Stimulated activated CD4-positive, alpha-beta T cell treated with anti-CD3 and anti-CD28 coated beads, Interleukin-2, amount 100 ng/mL, for 24 hours (primary cell): Measurements from ENCODE around the gene CALML6.
"Not testable (repeated sequence)": the region's sequence is repeated elsewhere in the genome, so short reads cannot be mapped to it uniquely, and the experiment has no call there.

ENCODE experiments used
- DNase-seq, 2 donors: peaks; one replicate each; pipeline ENCODE4 v3.0.0-alpha.2; 2020

Gene CALML6

DNA sequence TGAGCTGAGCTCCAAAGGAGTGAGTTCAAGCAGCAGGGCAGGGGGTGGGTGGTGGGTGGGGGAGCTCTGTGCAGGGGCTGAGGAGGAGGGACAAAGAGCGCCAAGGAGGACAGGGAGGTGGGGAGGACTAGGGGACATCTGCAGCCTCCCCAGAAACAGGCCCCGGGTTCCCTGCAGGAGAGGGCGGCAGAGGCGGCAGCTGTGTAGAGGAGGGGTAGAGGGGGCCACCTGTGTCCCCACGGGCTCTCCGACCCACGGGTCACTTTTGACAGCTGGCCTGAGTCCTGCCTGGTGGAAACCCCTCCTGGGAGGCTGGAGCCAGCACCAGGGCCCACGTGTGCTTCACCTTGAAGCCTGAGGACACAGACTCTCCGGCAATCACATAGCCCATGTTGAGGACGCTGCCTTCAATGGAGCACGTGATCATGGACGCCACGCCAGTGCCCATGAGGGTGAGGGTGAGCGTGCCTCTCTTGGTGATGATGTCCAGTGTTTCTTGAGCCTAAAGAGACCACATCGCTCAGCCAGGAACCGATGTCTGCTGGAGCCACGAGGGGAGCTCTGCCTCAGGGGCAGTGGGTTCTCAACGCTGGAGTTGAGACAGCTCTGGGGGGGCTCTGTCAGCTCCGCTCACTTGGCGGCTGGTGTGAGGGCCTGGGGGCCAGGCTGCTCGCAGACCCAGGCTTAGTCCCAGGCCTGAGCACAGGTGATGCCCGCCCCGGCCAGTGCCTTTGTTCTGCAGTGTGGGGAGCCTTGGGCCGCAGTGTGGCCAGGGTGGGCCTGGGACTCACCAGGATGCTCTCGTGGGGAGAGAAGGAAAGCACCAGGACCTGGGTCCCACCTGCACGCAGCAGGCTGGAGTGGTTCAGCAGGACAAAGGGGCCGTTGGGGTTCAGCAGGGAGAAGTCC lies 10.6 kb downstream of the CALML6 start:
- no peak for DNase-seq

DNA sequence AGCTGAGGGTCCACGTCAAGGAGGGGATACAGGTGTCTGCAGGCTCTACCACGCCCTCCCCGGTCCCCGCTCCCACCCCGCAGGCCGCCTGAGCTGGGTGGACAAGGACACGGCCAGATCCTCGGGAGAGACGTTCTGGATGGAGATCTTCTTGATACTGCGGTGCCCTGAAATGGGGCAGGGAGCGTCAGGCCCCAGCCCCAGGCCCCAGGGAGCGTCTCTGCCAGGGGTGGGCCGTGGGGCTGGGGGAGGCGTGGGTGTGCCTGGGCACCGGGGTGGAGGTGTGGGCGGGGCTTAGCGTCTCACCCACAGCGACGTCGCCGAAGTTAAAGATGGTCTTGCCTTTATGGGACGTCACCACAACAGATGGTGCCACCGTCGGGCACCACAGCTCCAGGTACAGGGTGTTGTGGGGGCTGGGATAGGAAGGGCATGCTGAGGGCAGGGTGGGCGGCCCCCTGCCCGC lies 11.3 kb downstream of the CALML6 start:
- no peak for DNase-seq

DNA sequence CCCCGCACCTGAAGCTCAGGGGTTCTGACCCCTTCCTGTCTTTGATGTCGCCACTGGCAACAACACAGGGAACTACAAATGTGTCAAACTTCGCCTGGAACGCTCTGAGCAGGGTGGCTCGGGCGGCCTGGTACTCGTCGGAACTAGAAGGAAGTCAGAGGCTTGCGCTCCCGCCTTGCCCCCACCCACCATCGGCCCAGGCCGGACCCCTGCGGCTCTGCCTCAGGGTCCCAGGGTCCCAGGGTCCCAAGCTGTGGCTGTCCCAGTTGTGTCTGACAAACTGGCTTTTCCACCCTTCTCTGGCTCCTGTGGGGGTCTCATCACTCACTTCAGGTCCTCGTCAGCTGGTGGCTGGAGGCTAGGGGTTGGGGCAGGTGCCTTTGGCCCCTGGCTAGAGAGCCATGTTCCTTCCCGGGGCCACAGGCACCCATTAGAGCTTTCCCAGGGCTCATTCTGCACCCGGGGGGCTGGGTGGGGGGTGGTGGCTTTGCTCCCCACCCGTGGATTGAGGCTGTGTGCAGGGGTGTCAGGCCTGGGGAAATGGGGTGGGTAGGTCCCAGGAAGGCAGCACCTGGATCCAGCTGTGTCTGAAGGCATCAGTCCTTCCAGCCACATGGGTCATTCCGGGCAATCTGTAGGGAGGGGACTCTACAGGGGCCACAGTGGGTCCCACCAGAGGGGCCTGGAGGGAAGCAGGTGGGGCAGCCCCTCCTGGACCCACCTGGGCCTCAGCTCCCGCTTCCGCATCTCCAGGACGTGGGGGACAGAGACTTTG lies 12.0 kb downstream of the CALML6 start:
- DNase-seq, result no peak

DNA sequence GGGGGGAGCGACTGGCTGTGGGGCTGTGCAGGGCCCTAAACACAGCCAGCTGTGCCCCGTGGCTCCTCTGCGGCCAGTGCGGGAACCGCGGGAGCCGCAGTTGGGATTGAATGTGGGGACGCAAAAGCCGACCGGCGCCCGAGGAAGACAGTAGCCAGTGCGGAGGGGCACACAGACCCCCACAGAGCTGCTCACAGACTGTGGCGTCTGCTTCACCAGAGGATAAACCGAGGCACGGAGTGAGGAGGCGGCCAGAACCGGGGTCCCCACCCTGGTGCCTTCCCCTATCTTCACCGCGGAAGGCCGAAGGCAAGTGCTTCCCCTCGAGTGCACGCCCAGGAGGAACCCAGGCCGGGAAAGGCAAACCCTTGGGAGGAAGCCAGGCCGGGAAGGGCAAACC lies 12.7 kb downstream of the CALML6 start:
- DNase-seq, result no peak

DNA sequence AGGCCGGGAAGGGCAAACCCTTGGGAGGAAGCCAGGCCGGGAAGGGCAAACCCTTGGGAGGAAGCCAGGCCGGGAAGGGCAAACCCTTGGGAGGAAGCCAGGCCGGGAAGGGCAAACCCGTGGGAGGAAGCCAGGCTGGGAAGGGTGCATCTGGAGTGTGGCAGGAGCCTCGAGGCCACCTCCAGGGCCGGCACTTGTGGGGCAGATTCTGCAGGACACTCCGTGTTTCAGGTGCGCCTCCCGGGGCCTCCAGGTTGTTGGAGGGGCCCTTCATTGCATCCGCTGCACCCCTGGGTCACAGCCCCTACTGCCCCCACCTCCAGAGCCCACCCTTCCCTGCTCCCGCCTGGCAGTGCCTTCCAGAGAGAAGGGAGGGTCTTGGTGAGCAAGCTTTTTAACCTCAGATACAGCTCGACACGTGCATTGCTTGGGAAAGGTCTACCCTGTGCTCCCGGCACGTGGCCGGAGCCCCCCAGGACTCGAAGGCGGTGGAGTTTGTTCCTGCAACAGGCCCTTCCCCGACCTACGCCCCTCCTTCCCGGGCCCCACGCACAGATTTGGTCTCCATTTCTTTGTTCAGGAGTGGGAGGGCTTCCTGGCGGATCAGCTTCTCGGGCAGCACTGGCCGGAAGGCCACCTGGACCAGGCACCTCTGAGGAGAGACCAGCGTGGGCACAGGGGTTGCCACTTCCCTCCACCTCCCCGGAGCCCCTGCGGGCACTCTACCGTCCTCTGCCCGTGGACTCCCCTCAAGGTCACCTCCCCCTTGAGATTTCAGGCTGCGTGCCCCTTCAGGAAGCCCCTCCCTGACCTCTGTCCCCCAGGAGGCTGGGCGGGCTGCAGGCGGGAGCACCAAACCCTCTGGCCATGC lies 13.4 kb downstream of the CALML6 start:
- no peak for DNase-seq

DNA sequence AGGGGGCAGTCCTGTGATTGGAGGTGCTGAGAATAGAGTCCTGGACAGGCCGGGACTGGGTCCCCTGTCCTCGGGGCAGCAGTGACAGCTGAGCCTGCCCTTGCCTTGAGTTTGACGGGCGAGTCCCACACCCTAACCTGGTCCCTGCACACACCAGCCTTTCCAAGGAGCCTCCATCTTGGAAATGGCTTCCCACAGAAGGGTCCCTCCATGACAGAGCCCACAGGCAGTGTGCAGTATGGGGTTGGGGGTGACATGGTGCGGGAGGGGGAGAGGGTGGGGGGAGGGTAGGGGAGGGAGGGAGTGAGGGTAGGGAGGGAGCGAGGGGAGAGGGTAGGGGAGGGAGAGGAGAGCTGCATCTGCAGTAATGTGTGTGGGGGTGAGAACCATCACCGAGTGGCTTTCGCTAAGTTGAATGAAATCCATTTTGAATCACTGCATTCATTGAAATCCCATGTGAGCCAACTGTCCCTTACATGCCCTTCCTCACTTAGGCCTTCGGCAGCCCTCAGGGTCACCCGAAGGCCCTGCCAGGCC lies 14.1 kb downstream of the CALML6 start:
- no peak for DNase-seq

DNA sequence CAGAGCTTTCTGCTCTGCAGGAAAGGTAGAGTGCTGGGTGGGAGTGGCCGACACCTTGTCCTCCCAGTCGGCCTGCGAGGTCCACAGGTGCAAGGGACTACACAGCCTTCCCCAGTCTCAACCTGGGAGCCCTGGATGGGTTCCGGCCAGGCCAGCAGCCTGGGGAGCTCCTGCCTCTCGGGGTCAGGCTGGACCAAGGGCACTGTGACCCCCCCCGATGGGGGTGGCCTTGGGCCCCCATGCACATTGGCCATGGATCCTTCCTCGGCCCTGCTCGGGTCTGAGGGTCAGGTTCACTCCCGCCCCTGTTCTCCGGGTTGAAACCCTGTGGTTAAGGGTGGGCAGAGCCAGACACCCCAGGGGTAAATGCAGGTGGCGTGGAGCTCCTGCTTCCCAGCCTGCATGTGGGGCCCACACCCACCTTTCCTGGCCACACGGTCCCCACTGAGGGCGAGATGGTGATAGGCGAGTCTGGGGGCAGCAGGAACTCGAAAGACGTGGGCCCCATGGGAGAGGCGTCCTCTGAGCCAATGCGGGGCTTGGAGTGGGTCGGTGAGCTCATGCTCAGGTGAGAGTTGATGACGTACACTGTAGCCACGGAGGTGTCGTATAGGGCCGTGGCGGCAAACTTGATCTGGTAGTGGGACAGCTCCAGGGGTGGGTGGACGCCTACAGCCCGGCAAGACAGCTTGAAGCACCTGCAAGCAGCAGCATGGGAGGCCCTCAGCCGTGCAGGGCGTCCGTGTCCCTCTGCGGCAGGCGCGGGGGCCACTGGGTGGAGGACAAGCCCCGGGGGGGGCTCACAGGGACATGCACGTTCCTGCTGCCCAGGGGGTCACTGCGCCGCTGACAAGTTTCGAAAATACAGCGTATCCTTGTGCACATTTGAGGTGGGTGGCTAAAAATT lies 14.8 kb downstream of the CALML6 start:
- DNase-seq, result no peak

DNA sequence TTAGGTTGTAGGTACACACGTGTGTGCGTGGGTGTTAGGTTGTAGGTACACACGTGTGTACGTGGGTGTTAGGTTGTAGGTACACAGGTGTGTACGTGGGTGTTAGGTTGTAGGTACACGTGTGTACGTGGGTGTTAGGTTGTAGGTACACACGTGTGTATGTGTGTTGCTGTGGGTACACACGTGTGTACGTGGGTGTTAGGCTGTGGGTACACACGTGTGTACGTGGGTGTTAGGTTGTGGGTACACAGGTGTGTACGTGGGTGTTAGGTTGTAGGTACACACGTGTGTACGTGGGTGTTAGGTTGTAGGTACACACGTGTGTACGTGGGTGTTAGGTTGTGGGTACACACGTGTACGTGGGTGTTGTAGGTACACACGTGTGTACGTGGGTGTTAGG lies 19.8 kb downstream of the CALML6 start:
- DNase-seq, result not testable (repeated sequence)

DNA sequence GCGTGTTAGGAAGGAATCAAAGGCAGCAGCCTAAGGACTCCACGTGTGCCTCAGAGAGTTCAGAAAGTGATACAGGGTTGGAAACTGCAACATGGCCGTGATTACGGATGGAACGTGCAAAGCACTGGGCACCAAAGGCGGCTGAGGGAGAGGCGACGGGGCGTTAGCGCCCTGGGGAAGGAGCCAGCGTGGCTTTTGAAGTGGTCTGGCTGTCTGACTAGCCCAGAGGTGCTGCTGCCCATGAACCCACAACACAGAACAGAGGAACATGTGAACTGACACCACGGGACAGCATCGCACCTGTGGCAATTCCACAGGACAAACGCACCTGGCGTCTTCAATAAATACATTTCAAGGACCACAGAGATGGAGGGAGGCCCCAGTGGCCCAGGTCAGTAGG lies 22.0 kb downstream of the CALML6 start:
- DNase-seq, result no peak

DNA sequence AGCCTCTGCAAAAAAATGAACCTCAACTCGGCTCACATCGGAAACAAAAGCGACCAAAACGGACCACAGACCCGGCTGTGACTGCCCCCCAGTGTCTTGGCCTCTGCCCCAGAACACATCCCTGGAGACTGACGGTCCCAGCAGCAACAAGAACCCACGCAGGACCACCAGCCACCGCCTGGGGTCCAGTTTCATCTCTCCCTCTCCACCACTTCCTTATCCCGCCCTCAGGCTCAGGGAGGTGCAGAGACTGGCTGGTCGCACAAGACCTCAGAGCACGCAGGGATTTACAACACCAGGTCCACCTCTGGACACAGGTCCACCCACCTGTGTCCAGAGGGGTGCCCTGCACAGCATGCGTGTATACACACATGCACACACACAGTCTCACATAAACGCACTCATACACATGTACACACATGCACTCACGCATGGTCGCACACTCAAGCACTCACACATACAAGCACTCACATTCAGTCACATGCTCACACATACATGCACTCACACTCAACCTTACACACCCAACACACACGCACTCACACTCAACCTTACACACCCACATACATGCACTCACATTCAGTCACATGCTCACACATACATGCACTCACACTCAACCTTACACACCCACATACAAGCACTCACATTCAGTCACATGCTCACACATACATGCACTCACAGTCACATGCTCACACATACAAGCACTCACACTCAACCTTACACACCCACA lies 22.7 kb downstream of the CALML6 start:
- no peak for DNase-seq

DNA sequence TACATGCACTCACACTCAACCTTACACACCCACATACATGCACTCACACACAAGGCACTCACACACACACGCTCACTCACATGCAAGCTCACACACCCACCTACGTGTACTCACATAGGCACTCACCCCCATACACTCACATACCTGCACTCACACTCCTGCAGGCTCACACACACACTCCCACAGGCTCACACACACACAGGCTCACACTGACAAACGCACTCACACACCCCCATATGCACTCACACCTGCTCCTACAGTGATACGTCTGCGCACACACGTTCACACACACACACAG lies 23.2 kb downstream of the CALML6 start:
- DNase-seq, result no peak

DNA sequence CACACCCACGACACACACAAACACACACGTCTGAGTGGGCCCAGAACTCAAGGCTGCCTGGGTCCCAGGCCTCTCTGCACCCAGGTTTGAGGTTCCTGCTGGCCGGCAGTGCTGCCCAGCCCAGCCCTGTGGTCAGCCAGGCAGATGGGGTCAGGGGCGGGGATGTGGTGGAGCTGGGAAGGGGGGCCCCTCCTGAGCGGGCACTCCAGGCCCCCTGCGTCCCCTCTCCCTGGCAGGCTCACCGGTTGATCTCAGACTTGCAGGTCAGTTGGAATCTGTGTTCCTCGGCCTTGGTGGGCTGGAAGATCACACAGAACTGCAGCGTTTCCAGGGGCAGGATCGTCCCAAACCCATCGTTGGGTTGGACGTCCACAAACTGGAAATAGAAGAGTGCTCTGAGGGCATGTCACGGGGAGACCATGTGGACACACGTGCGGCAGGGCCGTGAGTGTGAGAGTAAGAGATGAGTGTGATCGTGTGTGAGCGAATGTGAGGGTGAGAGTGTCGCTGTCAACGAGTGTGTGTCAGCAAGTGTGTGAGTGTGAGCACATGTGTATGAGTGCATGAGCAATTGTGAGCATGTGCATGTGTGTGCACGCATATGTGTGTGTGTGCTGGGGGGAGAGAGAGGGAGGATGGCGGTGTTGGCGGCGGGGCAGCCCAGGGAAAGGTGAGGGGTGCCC lies 23.7 kb downstream of the CALML6 start:
- DNase-seq, result no peak

DNA sequence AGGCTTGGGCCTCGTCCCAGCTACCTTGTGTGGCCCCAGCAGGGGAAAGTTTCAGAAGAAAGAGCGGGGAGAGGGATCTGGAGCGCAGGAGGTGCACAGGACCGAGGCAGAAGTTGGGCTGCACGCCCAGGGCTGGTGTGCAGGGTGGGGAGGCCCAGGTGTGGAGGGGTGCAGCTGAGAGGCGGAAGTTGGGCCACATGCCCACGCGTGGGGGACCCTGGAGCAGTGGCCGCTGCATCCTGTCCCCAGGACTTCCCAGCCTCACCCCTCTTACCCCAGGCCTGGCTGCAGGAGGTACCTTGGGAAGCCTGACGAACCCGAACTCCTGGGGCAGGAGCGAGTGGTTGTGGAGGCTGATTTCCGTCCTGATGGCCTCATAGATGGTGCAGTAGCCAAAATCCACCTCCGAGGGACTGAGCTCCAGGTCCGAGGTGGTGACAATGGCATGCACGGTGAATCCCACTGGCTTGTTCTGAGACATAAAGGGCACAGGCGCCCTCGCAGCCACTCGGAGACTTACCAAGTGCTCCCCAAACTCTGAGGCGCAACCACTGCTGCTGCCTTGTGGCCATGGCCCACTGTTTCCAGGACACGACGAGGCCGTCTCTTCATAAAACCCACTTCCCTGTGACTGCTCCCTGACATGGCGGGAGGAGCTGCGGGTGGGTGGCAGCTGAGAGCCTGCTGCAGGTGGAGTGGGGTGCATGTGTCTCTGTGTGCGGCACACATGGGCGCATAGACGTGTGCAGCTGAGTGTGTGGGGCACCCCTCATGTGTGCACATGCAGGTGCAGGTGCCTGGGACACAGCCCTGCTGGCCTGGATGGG lies 24.4 kb downstream of the CALML6 start:
- DNase-seq, result no peak

DNA sequence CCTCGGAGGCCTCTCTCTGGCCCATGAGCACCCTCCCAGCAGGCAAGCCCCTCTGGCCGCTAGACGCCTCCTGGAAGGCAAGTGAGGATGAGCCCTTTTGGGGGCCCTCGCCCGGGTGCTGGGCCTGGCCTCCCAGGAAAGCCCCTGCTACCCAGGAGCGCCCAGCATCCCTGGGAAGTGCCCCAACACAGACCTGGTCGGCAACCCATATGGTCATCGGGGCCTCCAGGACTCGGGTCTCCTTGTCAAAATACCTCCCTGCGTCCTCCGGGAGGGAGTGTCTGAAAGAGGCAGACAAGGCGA lies 25.0 kb downstream of the CALML6 start:
- no peak for DNase-seq

DNA sequence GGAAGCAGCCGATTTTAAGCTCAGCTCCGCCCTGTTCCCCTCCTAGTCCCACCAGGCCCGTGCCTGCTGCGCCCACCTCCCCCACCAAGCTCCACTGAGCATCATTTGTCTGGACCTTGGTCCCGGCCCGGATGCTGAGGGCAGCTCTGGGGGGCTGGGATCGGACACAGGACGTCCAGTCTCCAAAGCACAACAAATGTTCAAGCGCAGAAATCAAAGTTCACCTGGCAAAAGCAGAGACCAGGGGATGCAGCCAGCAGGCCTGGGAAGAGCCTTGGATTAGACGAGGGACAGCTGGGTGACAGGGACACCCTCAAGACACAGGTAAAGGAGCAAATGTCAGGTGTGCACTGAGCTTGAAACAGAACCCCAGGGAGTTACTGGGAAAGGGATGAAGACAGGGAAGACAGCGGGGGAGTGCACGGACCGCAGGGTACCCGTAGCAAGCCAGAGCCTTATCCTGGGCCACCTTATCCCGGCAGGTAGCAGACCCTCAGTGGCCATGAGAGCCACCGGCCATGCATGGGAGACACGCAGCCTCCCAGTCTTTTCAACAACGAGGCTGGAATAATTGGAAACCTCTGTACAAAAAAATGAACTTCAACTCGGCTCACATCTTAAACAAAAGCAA lies 26.3 kb downstream of the CALML6 start:
- no peak for DNase-seq

DNA sequence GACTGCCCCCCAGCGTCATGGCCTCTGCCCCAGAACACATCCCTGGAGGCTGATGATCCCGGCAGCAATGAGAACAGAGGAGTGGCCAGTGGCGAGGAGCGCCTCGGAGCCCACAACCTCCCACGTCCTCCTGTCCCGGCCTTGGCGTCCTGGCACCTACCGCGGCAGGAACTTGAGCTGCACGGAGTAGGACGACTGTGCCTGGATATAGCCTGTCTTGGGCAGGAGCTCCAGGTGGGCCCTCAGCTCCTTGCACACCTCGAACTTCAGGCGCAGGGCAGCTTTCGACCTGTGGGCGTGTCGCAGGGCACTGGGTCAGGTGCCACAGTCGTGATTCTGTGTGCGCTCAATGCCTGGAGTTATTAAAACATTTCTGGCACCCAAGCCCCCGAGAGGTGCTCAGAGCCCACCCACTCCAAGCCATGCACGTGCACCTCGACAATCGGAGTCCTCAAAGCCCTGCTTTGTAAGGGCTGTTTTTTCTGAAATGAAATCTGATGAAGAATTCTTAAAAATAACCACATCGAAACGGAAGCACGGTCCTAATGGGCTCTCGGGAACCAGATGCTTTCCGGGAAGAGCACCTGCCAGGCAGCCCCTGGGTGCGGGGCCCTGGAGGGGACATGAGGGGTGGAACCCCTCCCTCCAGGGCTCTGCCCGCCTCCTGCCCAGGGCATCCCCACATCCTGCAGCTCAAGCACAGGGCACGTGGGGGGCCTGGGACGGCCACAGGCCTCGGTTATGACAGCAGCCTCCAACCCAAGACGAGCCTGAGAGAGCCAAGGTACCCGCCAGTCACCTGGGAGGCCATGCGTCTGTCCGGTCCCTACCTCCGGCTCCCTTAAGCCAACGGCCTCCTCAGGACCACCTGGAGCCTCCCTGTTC lies 27.1 kb downstream of the CALML6 start:
- no peak for DNase-seq

DNA sequence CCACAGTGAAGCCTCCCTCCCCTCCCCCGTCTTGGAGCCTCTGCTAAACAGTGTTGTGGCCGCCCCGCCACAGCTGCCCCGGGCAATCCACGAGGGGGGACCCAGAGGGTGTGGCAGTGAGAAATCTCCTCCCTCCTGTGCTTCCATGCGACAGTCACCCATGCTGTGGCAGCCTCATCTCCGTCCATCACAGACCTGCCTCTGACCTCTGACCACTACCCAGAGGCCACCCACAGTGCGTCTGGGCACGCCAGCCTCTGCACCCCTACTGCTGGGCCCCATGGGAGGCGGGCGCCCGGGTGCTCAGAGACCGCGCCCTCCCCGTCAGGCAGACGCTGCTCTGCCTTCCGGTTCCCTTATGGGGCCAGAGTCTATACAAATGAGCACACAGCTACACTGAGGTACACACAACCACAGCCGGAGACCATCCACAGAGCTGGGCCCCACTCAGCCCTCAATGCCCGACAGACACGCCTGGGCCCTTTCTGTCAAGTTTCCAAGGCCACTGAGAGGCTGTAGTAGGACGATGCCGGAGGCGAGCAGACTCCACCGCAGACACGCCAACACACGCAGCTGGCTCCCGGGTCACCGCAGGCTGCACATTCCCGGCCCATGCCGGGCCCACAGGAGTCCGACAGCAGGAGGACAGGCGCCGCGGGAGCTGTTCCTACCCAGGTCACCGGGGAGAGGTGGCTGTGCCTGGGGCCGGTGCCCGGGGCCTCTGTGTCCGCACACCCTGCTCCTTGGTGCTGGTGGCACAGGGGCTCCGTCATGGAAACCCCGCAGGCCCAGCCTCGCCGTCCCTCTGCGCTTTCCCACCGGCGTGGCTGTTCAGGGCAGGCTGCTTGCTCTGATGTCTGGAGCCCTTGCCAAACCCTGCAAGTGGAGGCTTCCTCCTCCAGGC lies 27.9 kb downstream of the CALML6 start:
- DNase-seq, result no peak
